Urinary bladder (tissue), 4 donors: ENCODE results near the gene ITIH2. TPM values are rescaled to one million over a fixed set of nuclear protein-coding genes. Genes with fewer than 3 reads are reported as not detected.
"Not testable (repeated sequence)": the region's sequence is repeated elsewhere in the genome, so short reads cannot be mapped to it uniquely, and the experiment has no call there.

Source experiments
- DNase-seq: peaks from one replicate; pipeline ENCODE4 v3.0.0-alpha.2; 2015; ENCODE audit errors: extremely low spot score
- H3K27ac ChIP-seq: one replicate; pipeline ENCODE4 v1.5.1; 2013; ENCODE audit warnings: low read depth, mild to moderate bottlenecking, moderate library complexity
- H3K36me3 ChIP-seq: one replicate; pipeline ENCODE4 v1.6.1; 2013; ENCODE audit warnings: mild to moderate bottlenecking, moderate library complexity; ENCODE audit not compliant: insufficient read depth
- H3K4me1 ChIP-seq: one replicate; pipeline ENCODE4 v1.6.1; 2013; ENCODE audit warnings: mild to moderate bottlenecking, moderate library complexity; ENCODE audit not compliant: insufficient read depth
- H3K4me3 ChIP-seq: one replicate; pipeline ENCODE4 v1.5.1; 2013; ENCODE audit warnings: low read depth, low read length
- WGBS: extraction: QIAGEN DNeasy Blood & Tissue Kit; methylation state at CpG from one replicate; pipeline ENCODE4 v1.1.7; 2013; 5-methylcytosine and 5-hydroxymethylcytosine counted together
- polyA plus RNA-seq: library from polyadenylated mRNA; stranded (reverse); fragments of 200-250 nt; gene quantifications from one replicate; pipeline ENCODE4 v1.2.3, GENCODE V29; 2013
- total RNA-seq: library from RNA; depleted of rRNA; stranded (reverse); fragments of >200 nt; gene quantifications from one replicate; pipeline ENCODE4 v1.2.3, GENCODE V29; 2014
- donor health status: healthy with polysubstance abuse.
- donor health status: healthy.

Gene ITIH2
- total RNA-seq (0.16 TPM), polyA plus RNA-seq (0.20 TPM)

GRCh38 chr10:7703140-7703539 lies at the start of gene ITIH2:
TSS of gene ITIH2 (plus strand) at chr10:7703316. CDS start at chr10:7703435, 119 bp downstream.
- no peak within 1 kb of the TSS for H3K4me3 ChIP-seq
- no peaks in the 10 kb centered on the region for H3K4me1 ChIP-seq
- WGBS = 64% methylated on average over 4 of the region's 4 CpGs
- no peaks in the 10 kb centered on the region for H3K36me3 ChIP-seq
- DNase-seq = no peak
- no peak within 1 kb of the TSS for H3K27ac ChIP-seq

DNA sequence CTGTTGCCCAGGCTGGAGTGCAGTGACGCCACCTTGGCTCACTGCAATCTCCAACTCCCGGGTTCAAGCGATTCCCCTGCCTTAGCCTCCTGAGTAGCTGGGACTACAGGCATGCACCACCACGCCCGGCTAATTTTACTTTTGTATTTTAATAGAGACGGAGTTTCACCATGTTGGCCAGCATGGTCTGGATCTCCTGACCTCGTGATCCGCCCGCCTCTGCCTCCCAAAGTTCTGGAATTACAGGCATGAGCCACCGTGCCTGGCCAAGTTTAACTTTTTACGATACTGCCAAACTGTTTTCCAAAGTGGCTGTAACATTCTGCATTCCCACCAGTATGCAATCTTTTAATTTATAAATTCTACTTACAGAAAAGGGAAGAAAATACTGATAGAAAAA lies 46.0 kb upstream of the ITIH2 start:
- H3K4me3 ChIP-seq, H3K4me1 ChIP-seq, H3K36me3 ChIP-seq, H3K27ac ChIP-seq, DNase-seq: not testable (repeated sequence)
- 51% methylated on average over 11 of the region's 11 CpGs for WGBS

- 59% methylated on average over 2 of the region's 2 CpGs for WGBS
- Histone ChIP-seq H3K27ac (no peak overlapping the region), H3K4me3 (no peak overlapping the region), H3K4me1 (no peaks in the 10 kb centered on the region), H3K36me3 (no peaks in the 10 kb centered on the region)
- DNase-seq = no peak
These were observed 45.6 kb upstream of the ITIH2 start for GRCh38 chr10:7657552-7657951.

DNA sequence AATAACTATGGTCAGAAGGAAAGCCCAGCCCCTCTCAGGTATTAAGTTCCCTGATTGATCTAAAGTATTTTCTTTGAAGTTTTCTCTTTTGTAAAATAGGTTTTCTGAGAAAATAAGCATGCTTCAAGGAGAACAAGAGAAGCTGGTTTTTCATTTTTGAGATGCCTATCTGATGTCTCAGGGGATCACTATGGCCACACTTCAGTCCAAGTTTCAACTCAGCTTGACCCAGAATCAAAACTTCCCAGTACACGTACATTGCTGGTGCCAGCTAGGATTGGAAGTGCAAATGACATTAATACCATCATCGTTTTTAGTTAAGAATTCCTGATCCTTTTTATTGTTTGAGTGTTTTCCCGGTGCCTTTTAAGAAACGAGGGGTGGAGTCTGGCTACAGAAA lies 43.6 kb upstream of the ITIH2 start:
- 33% methylated on average over 4 of the region's 4 CpGs for WGBS
- Histone ChIP-seq H3K36me3 (no peaks in the 10 kb centered on the region), H3K4me3 (no peak overlapping the region), H3K4me1 (no peaks in the 10 kb centered on the region), H3K27ac (no peak overlapping the region)
- no peak for DNase-seq

DNA sequence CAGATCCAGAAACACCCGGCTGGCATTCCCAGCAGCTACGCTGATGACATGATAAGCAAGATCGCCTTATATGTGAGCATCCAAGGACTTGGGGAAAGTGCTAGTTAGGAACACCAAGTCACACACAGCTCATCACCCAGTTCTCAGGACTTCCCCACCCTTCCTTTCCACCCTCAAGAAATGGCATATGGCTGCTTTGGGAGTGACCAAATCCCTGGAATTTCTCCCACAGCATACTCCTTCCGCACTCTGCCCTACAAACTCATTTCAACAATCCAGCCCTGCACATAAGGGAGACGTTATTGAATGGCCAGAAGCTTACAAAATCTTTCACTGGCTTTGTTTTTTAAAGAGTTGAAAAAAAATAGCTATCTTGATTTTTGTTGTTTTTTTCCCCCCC lies 40.6 kb upstream of the ITIH2 start:
- 59% methylated on average over 5 of the region's 5 CpGs for WGBS

GRCh38 chr10:7664707-7665106 lies 38.4 kb upstream of the ITIH2 start:
- no peaks in the 10 kb centered on the region for H3K4me1 ChIP-seq

More for the DNA sequence above, 40.6 kb upstream of the ITIH2 start:
- Histone ChIP-seq H3K4me3 (no peak overlapping the region), H3K27ac (no peak overlapping the region), H3K4me1 (no peaks in the 10 kb centered on the region), H3K36me3 (no peaks in the 10 kb centered on the region)
- no peak for DNase-seq

GRCh38 chr10:7665767-7666166 lies 37.3 kb upstream of the ITIH2 start:
- Histone ChIP-seq H3K27ac (no peak overlapping the region), H3K36me3 (no peaks in the 10 kb centered on the region), H3K4me1 (no peaks in the 10 kb centered on the region), H3K4me3 (peak overlapping the region; percentile 91)
- no peak for DNase-seq
- 6% methylated on average over 6 of the region's 6 CpGs for WGBS

More at GRCh38 chr10:7664707-7665106, 38.4 kb upstream of the ITIH2 start:
- DNase-seq = no peak
- Histone ChIP-seq H3K36me3 (no peaks in the 10 kb centered on the region), H3K27ac (no peak overlapping the region), H3K4me3 (no peak overlapping the region)
- WGBS = 51% methylated on average over 2 of the region's 2 CpGs

- DNase-seq = no peak
- H3K36me3 ChIP-seq = no peaks in the 10 kb centered on the region
- no peaks in the 10 kb centered on the region for H3K4me1 ChIP-seq
- 1% methylated on average over 54 of the region's 54 CpGs for WGBS
- no peak within 1 kb of the TSS for H3K27ac ChIP-seq
- H3K4me3 ChIP-seq = peak within 1 kb of the TSS; percentile 91
These were observed 36.7 kb upstream of the ITIH2 start, which contains the start of gene ITIH5 for GRCh38 chr10:7666253-7667023. TSS of gene ITIH5 (minus strand) at chr10:7666966. CDS start at chr10:7666892, 74 bp downstream.

DNA sequence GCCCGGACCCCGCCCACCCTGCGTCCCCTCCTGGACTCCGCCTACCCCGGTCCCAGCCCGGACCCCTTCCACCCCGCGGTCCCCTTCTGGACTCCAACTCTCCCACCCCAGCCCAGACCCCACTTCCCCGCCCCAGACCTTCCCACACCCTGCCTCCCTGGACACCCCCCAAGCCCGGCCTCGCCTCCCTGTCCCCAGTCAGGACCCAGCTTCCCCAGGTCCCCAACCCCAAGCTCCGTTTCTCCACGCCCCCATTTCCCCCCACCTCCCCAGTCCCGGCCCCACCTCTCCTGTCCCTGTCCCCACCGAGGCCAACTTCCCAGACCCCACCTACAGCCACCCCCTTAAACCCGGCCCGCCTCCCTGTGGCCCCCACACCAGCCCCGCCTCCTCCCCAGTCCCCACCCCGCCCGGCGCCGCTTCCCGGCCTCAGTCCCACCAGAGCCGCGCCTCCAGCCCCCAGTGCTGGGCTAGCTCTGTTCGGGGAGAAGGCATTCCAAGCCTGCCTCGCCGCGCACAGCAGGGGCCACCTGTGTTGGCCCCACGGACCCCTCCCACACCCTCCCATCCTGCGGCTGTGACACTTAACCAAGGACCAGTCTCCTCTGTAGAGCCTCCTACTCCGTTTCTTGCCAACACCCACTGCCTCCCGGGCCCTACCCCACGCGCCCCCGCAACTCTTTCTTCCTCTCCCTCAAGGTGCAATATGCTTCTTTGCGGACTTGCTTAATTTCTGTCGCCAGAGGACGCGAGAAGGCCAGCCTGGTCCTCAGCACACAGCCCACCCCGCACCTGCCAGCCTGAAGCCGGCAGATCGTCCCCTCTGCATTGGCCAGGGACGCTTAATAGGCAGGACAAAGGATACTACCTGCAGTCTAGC lies 35.6 kb upstream of the ITIH2 start:
- WGBS = 5% methylated on average over 41 of the region's 44 CpGs

DNA sequence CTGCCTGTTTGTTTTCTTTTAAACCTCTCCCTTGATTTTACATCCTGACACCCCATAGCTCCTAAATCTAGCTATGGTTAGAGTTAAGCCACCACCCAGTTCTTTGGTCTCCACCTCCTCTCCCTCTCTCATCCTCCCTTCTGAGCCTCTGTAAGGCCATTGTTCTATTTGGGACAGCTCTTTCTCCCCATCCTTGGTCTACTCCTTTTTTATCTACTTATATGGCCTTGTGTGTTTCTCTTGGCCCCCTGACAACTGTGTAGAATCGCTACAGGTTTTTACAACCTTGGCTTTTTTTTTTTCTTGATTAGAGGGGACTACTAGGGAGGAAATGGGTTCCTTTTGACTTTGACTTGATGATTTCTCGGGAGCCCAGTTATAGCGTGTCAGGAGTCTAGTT lies 33.0 kb upstream of the ITIH2 start:
- no peak for DNase-seq
- Histone ChIP-seq H3K4me3 (no peak overlapping the region), H3K36me3 (no peaks in the 10 kb centered on the region), H3K4me1 (no peaks in the 10 kb centered on the region), H3K27ac (no peak overlapping the region)
- WGBS = 77% methylated on average over 3 of the region's 3 CpGs

More for the DNA sequence above, 35.6 kb upstream of the ITIH2 start:
- no peaks in the 10 kb centered on the region for H3K4me1 ChIP-seq
- peak overlapping the region; percentile 51 for H3K4me3 ChIP-seq
- no peaks in the 10 kb centered on the region for H3K36me3 ChIP-seq
- no peak overlapping the region for H3K27ac ChIP-seq
- DNase-seq = no peak

DNA sequence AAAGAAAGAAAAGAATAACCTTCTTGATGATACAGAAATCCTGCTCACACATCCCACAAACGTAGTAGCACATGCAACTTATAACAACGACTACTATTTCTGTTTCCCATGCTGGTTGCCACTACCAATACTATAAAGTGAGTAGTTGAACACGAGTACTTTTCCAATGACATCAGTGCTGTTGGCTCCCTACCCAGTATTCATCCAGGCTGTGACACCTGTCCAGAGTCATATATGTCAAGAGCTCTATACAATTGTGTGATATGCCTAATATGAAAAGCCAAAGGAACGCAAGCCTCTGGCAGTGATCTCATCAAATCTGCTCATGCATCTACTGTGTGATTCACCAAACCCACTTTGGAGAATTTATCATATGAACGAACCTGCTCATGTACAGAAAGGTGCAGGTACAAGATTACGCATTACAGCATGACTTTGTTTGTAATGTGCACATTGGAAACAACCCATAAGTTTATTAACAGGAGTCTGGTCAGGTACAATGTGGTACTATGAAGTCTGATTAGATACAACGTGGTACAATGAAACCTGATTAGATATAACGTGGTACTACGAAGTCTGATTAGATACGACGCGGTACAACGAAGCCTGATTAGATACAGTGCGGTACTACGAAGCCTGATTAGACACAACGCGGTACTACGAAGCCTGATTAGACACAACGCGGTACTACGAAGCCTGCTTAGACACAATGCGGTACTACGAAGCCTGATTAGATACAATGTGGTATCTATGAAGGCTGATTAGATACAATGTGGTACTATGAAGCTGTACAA lies 30.6 kb upstream of the ITIH2 start:
- Histone ChIP-seq H3K36me3 (no peaks in the 10 kb centered on the region), H3K4me1 (no peaks in the 10 kb centered on the region), H3K27ac (no peak overlapping the region), H3K4me3 (no peak overlapping the region)
- WGBS = 92% methylated on average over 23 of the region's 23 CpGs
- DNase-seq = no peak

GRCh38 chr10:7679256-7679655 lies 23.9 kb upstream of the ITIH2 start:
- no peak for DNase-seq
- Histone ChIP-seq H3K27ac (no peak overlapping the region), H3K36me3 (no peaks in the 10 kb centered on the region), H3K4me3 (no peak overlapping the region), H3K4me1 (no peaks in the 10 kb centered on the region)
- WGBS = 82% methylated on average over 1 of the region's 1 CpG

GRCh38 chr10:7680078-7680477 lies 23.0 kb upstream of the ITIH2 start:
- not testable (repeated sequence) for H3K27ac ChIP-seq, DNase-seq
- 82% methylated on average over 5 of the region's 5 CpGs for WGBS

More at GRCh38 chr10:7680078-7680477, 23.0 kb upstream of the ITIH2 start:
- H3K36me3 ChIP-seq, H3K4me1 ChIP-seq, H3K4me3 ChIP-seq: not testable (repeated sequence)
